PC-3 (cell line): ENCODE measurements around the gene PRKG2.

Experiments
- EZH2 ChIP-seq: fragments of 300-600 bp; sonication (generic); IDR thresholded peaks from one replicate; pipeline ENCODE4 v1.6.1; 2017; ENCODE audit warnings: antibody characterized with exemption, mild to moderate bottlenecking, low read length; ENCODE audit not compliant: unreplicated experiment
- EZH2phosphoT487 ChIP-seq: fragments of 300-600 bp; sonication (generic); IDR thresholded peaks from 2 replicates; pipeline ENCODE4 v1.6.1; 2018; ENCODE audit warnings: mild to moderate bottlenecking, antibody characterized with exemption, low read length, borderline replicate concordance
- TF ChIP-seq, protein P1 (sequence below): fragments of 300-600 bp; sonication (generic); conservative IDR thresholded peaks from 2 replicates; pipeline ENCODE4 v1.5.1; 2017; ENCODE audit warnings: antibody characterized with exemption, low read depth, mild to moderate bottlenecking, low read length

DNA sequence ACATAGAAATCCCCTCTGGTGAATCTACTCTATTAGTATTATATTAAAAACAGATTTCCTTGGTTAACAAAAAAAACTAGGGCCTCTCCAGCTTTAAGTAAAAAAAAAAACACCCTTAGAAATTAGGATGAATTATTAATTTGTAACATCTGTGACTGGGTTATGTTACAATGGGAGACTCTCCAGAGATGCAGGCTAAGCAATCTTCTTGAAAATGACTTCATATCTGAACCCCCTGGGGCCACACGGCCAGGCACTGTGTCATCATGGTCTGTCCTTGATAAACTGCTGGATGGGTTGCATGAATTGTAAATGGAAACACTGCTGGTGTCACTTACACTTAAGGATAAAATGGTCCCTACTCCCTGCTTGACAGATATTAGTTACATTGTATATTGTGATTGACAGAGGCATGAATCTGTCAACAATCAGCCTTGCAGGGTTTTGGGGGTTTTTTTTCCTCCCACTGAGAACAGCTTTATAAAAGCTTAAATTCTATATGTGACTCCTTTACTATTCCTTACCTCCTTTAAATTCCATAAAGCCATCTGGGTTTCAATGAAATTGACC, 49.1 kb downstream of the PRKG2 start:
- TF ChIP-seq, protein P1, sequence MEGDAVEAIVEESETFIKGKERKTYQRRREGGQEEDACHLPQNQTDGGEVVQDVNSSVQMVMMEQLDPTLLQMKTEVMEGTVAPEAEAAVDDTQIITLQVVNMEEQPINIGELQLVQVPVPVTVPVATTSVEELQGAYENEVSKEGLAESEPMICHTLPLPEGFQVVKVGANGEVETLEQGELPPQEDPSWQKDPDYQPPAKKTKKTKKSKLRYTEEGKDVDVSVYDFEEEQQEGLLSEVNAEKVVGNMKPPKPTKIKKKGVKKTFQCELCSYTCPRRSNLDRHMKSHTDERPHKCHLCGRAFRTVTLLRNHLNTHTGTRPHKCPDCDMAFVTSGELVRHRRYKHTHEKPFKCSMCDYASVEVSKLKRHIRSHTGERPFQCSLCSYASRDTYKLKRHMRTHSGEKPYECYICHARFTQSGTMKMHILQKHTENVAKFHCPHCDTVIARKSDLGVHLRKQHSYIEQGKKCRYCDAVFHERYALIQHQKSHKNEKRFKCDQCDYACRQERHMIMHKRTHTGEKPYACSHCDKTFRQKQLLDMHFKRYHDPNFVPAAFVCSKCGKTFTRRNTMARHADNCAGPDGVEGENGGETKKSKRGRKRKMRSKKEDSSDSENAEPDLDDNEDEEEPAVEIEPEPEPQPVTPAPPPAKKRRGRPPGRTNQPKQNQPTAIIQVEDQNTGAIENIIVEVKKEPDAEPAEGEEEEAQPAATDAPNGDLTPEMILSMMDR: no peak
- TF ChIP-seq EZH2 (no peak), EZH2phosphoT487 (no peak)
